ENCODE data around the gene ADCY3.

GRCh38 chr2:24930768-24931167 lies 10.7 kb upstream of the ADCY3 start:
- TF ChIP-seq EZH2phosphoT487 (IDR thresholded peaks at IDR 0.05; ENCODE audit: insufficient read depth, low read depth) (no peak), EZH2 (IDR thresholded peaks at IDR 0.05; ENCODE audit: insufficient read depth, poor library complexity, severe bottlenecking) (no peak)

All from GM23248 (cell line).